Neural cell (in vitro differentiated cells): ENCODE results near the gene ARMC2. TPM values are rescaled to one million over a fixed set of nuclear protein-coding genes. Genes with fewer than 3 reads are reported as not detected.

Experiments used
- H2AFZ ChIP-seq: fragments of 200-600, 300-800 bp; sonication (generic), shearing (Covaris generic); 2 replicates; pipeline ENCODE4 v1.6.0; 2014; ENCODE audit warnings: low read depth, mild to moderate bottlenecking, antibody characterized with exemption, low read length, moderate library complexity
- H3F3A ChIP-seq: fragments of 200-600 bp; shearing (Covaris generic); 2 replicates; pipeline ENCODE4 v1.6.1; 2016; ENCODE audit warnings: mild to moderate bottlenecking, moderate library complexity, mixed read lengths, antibody characterized with exemption, low read length; ENCODE audit not compliant: insufficient read depth, poor library complexity, severe bottlenecking
- H3K27ac ChIP-seq: fragments of 200-600, 300-800 bp; sonication (generic), shearing (Covaris generic); 2 replicates; pipeline ENCODE4 v1.5.1; 2014; ENCODE audit warnings: mild to moderate bottlenecking, low read length, moderate library complexity
- H3K27me3 ChIP-seq: fragments of 300-800, 200-600 bp; sonication (generic), shearing (Covaris generic); 2 replicates; pipeline ENCODE4 v1.6.0; 2014; ENCODE audit warnings: mild to moderate bottlenecking, low read depth, low read length, moderate library complexity; ENCODE audit not compliant: insufficient read depth
- H3K36me3 ChIP-seq: fragments of 300-800, 200-600 bp; sonication (generic), shearing (Covaris generic); 2 replicates; pipeline ENCODE4 v1.5.1; 2014; ENCODE audit warnings: mild to moderate bottlenecking, antibody characterized with exemption, low read length, moderate library complexity; ENCODE audit not compliant: insufficient read depth
- H3K4me2 ChIP-seq: fragments of 300-800, 200-600 bp; sonication (generic), shearing (Covaris generic); 2 replicates; pipeline ENCODE4 v1.6.0; 2014; ENCODE audit warnings: mild to moderate bottlenecking, low read length
- H3K4me3 ChIP-seq: fragments of 300-800, 200-600 bp; sonication (generic), shearing (Covaris generic); 2 replicates; pipeline ENCODE4 v1.5.1; 2014; ENCODE audit warnings: mild to moderate bottlenecking, low read length, moderate library complexity
- H3K79me2 ChIP-seq: fragments of 200-600 bp; shearing (Covaris generic); replicated peaks from 2 replicates; pipeline ENCODE4 v1.6.0; 2014; ENCODE audit warnings: mild to moderate bottlenecking, low read length, moderate library complexity; ENCODE audit not compliant: insufficient read depth
- H3K9ac ChIP-seq: fragments of 300-800, 200-600 bp; sonication (generic), shearing (Covaris generic); 2 replicates; pipeline ENCODE4 v1.6.1; 2016; ENCODE audit warnings: mild to moderate bottlenecking, low read length, mixed read lengths
- H3K9me2 ChIP-seq: fragments of 200-600 bp; shearing (Covaris generic); 2 replicates; pipeline ENCODE4 v1.6.1; 2016; ENCODE audit warnings: mild to moderate bottlenecking, low read length, mixed read lengths; ENCODE audit not compliant: insufficient read depth
- H3K9me3 ChIP-seq: fragments of 200-600, 300-800 bp; sonication (generic), shearing (Covaris generic); 2 replicates; pipeline ENCODE4 v1.6.1; 2016; ENCODE audit warnings: mild to moderate bottlenecking, mixed run types, low read length, moderate library complexity, mixed read lengths
- H4K20me1 ChIP-seq: fragments of 200-600 bp; shearing (Covaris generic); 2 replicates; pipeline ENCODE4 v1.6.1; 2016; ENCODE audit warnings: mild to moderate bottlenecking, mixed run types; ENCODE audit not compliant: insufficient read depth
- EP300 ChIP-seq: fragments of 450-650 bp; conservative IDR thresholded peaks from 2 replicates; pipeline ENCODE4 v1.6.1; 2014; ENCODE audit warnings: antibody characterized with exemption, mild to moderate bottlenecking, moderate library complexity; ENCODE audit not compliant: poor library complexity, severe bottlenecking
- EZH2 ChIP-seq: fragments of 200-600, 300-800 bp; shearing (Covaris generic), sonication (generic); IDR thresholded peaks from 2 replicates; pipeline ENCODE4 v1.6.1; 2014; ENCODE audit warnings: antibody characterized with exemption, low read length, borderline replicate concordance, mild to moderate bottlenecking; ENCODE audit not compliant: insufficient read depth, poor library complexity, severe bottlenecking
- MXI1 ChIP-seq: fragments of 450-650 bp; conservative IDR thresholded peaks from 2 replicates; pipeline ENCODE4 v1.6.1; 2014; ENCODE audit warnings: antibody characterized with exemption, mild to moderate bottlenecking; ENCODE audit not compliant: poor library complexity, severe bottlenecking
- POLR2AphosphoS5 ChIP-seq: IDR thresholded peaks from 2 replicates; pipeline ENCODE4 v1.6.1; 2012
- RAD21 ChIP-seq: fragments of 450-650 bp; conservative IDR thresholded peaks from 2 replicates; pipeline ENCODE4 v1.6.1; 2014; ENCODE audit warnings: antibody characterized with exemption, mild to moderate bottlenecking, moderate library complexity
- SMC3 ChIP-seq: fragments of 450-650 bp; conservative IDR thresholded peaks from 2 replicates; pipeline ENCODE4 v1.6.1; 2014; ENCODE audit warnings: antibody characterized with exemption, mild to moderate bottlenecking, moderate library complexity; ENCODE audit not compliant: poor library complexity
- TAF1 ChIP-seq: IDR thresholded peaks from 2 replicates; pipeline ENCODE4 v1.6.1; 2012; ENCODE audit warnings: low read depth
- polyA plus RNA-seq: library from polyadenylated mRNA; depleted of rRNA; stranded (reverse); fragments of >200 nt; gene quantifications from 2 replicates; pipeline ENCODE4 v1.2.3, GENCODE V29; 2014
- TF ChIP-seq, protein P1 (sequence below): IDR thresholded peaks from 2 replicates; pipeline ENCODE4 v1.6.1; 2012; ENCODE audit warnings: borderline replicate concordance
- TF ChIP-seq, protein P2 (sequence below): fragments of 450-650 bp; IDR thresholded peaks from 2 replicates; pipeline ENCODE4 v1.5.1; 2014; ENCODE audit warnings: antibody characterized with exemption, mild to moderate bottlenecking, moderate library complexity; ENCODE audit not compliant: poor library complexity, severe bottlenecking

The ARMC2 gene
- polyA plus RNA-seq, 1 donor from 2014 or later = 18.6 TPM

DNA sequence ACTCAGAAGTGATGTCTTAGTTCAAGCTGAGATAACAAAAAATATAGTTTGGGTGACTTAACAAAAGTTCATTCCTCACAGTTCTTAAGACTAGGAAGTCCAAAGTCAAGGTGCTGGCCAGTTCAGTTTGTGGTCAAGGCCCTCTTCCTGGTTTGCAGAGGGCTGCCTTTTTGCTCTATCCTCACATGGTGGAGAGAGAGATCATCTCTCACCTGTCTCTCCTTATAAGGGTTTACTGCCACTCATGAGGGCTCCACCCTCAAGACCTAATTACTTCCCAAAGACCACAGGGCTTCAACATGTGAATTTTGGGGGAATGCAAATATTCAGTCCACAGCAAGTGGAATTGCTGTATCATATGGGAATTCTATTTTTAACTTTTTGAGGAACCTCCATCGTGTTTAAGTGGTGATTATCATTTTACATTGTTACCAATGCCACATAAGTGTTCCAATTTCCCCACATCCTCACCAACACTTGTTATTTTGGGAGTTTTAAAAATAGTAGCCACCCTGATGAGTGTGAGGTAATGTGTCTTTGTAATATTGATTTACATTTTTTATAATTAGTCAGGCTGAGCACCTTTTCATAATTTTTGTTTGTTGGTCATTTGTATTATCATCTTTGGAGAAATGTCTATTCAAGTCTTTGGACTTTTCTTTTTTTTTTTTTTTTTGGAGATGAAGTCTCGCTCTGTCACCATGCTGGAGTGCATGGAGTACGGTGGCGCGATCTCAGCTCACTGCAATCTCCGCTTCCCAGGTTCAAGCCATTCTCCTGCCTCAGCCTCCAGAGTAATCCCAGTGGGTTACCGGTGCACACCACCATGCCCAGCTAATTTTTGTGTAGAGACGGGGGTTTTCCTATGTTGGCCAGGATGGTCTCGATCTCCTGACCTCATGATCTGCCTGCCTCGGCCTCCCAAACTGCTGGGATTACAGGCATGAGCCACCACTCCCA lies 134.2 kb downstream of the ARMC2 start:
- no peak for TF ChIP-seq POLR2AphosphoS5
- H3K9me2 ChIP-seq = no peaks in the 10 kb centered on the region
- no peak overlapping the region for H3K9ac ChIP-seq
- H3K36me3 ChIP-seq = peaks cover 11% of the 10 kb centered on the region
- H3K9me3 ChIP-seq = no peaks in the 10 kb centered on the region
- H3K27me3 ChIP-seq = no peaks in the 10 kb centered on the region
- no peak overlapping the region for H3K4me3 ChIP-seq
- no peak overlapping the region for H2AFZ ChIP-seq
- H4K20me1 ChIP-seq = no peaks in the 10 kb centered on the region
- H3F3A ChIP-seq = no peaks in the 10 kb centered on the region
- no peak overlapping the region for H3K27ac ChIP-seq
- no peak overlapping the region for H3K4me2 ChIP-seq
- no peaks in the 10 kb centered on the region for H3K79me2 ChIP-seq

DNA sequence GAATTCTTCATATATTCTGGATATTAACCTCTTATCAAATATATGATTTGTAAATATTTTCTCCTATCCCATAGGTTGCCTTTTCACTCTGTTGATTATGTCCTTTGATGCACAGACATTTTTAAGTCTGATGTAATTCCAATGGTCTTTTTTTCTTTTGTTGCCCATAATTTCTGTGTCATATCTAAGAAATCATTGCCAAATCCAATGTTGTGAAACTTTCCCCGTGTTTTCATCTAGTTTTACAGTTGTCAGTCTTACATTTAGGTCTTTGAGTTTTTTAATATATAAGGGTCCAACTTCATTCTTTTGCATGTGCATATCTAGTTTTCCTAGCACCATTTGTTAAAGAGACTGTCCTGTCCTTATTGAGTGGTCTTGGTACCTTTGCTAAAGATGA lies 134.9 kb downstream of the ARMC2 start:
- TF ChIP-seq EP300 = no peak
- no peak for TF ChIP-seq EZH2
- no peaks in the 10 kb centered on the region for H3K27me3 ChIP-seq

GRCh38 chr6:108985301-108985700 lies 137.1 kb downstream of the ARMC2 start:
- Histone ChIP-seq H3K27ac (no peak overlapping the region), H3K9ac (no peak overlapping the region), H3K4me2 (no peak overlapping the region), H3K79me2 (no peaks in the 10 kb centered on the region), H2AFZ (no peak overlapping the region), H3K4me3 (no peak overlapping the region), H3K36me3 (peaks cover 12% of the 10 kb centered on the region), H4K20me1 (no peaks in the 10 kb centered on the region), H3K27me3 (no peaks in the 10 kb centered on the region), H3K9me2 (no peaks in the 10 kb centered on the region), H3K9me3 (no peaks in the 10 kb centered on the region), H3F3A (no peaks in the 10 kb centered on the region)
- TF ChIP-seq MXI1 = no peak
- TF ChIP-seq SMC3 = no peak
- TF ChIP-seq, protein P1, sequence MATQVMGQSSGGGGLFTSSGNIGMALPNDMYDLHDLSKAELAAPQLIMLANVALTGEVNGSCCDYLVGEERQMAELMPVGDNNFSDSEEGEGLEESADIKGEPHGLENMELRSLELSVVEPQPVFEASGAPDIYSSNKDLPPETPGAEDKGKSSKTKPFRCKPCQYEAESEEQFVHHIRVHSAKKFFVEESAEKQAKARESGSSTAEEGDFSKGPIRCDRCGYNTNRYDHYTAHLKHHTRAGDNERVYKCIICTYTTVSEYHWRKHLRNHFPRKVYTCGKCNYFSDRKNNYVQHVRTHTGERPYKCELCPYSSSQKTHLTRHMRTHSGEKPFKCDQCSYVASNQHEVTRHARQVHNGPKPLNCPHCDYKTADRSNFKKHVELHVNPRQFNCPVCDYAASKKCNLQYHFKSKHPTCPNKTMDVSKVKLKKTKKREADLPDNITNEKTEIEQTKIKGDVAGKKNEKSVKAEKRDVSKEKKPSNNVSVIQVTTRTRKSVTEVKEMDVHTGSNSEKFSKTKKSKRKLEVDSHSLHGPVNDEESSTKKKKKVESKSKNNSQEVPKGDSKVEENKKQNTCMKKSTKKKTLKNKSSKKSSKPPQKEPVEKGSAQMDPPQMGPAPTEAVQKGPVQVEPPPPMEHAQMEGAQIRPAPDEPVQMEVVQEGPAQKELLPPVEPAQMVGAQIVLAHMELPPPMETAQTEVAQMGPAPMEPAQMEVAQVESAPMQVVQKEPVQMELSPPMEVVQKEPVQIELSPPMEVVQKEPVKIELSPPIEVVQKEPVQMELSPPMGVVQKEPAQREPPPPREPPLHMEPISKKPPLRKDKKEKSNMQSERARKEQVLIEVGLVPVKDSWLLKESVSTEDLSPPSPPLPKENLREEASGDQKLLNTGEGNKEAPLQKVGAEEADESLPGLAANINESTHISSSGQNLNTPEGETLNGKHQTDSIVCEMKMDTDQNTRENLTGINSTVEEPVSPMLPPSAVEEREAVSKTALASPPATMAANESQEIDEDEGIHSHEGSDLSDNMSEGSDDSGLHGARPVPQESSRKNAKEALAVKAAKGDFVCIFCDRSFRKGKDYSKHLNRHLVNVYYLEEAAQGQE = no peak
- no peak for TF ChIP-seq EZH2
- TF ChIP-seq POLR2AphosphoS5 = no peak
- TF ChIP-seq, protein P2, sequence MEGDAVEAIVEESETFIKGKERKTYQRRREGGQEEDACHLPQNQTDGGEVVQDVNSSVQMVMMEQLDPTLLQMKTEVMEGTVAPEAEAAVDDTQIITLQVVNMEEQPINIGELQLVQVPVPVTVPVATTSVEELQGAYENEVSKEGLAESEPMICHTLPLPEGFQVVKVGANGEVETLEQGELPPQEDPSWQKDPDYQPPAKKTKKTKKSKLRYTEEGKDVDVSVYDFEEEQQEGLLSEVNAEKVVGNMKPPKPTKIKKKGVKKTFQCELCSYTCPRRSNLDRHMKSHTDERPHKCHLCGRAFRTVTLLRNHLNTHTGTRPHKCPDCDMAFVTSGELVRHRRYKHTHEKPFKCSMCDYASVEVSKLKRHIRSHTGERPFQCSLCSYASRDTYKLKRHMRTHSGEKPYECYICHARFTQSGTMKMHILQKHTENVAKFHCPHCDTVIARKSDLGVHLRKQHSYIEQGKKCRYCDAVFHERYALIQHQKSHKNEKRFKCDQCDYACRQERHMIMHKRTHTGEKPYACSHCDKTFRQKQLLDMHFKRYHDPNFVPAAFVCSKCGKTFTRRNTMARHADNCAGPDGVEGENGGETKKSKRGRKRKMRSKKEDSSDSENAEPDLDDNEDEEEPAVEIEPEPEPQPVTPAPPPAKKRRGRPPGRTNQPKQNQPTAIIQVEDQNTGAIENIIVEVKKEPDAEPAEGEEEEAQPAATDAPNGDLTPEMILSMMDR = no peak
- TF ChIP-seq EP300 = no peak
- TF ChIP-seq RAD21 = no peak
- TF ChIP-seq TAF1 = no peak

More for the DNA sequence above, 134.9 kb downstream of the ARMC2 start:
- no peaks in the 10 kb centered on the region for H3F3A ChIP-seq
- H3K27ac ChIP-seq = no peak overlapping the region
- H3K4me2 ChIP-seq = no peak overlapping the region
- no peaks in the 10 kb centered on the region for H3K79me2 ChIP-seq
- no peaks in the 10 kb centered on the region for H3K9me2 ChIP-seq
- H3K4me3 ChIP-seq = no peak overlapping the region
- H3K36me3 ChIP-seq = peaks cover 12% of the 10 kb centered on the region
- H2AFZ ChIP-seq = no peak overlapping the region
- H4K20me1 ChIP-seq = no peaks in the 10 kb centered on the region
- no peaks in the 10 kb centered on the region for H3K9me3 ChIP-seq
- no peak overlapping the region for H3K9ac ChIP-seq
